GM21786 (cell line): ENCODE data around the gene COL4A2.

Experiments used
- ATAC-seq: cut with Tn5 transposase; IDR thresholded peaks from one replicate; pipeline ENCODE4 v1.9.1; 2021; ENCODE audit not compliant: unreplicated experiment

The COL4A2 gene

DNA sequence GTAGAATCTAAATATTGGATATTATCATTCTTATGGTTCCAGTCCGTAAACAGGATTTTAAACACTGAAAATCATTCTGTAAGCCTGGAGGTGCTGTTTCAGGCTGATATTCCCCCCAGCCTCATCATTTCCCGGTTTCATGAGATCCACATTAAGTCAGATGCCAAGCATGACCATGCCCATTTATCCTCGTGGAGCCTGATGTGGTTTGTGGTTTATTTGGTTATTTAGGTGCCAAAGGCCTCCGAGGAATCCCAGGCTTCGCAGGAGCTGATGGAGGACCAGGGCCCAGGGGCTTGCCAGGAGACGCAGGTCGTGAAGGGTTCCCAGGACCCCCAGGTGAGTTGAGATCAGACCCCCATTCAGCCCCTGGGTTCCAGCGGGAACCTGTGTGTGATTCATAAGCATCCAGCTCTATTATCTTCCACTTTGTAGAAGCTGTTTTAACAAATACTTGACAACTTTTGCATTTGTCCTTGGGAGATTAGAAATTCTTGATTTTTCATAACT, 162.0 kb downstream of the COL4A2 start:
- ATAC-seq = no peak

DNA sequence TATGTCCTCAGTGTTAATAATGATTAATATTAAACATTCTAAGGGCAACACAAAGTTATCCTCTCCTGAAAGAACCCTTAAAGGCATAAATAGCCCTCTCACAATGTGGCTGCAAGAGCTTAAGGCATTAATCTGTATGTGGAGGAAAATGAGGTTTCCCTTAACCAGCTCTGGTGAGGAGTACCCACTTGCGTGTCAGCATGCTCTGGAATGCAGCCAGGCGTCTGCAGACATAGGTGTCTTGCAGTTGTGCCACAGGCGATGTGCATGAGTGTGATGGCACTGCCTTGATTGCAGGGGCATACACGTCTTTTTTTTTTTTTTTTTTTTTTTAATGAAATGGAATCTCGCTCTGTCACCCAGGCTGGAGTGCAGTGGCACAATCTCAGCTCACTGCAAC, 162.5 kb downstream of the COL4A2 start:
- ATAC-seq = no peak

GRCh38 chr13:110470272-110471009, 163.4 kb downstream of the COL4A2 start:
- ATAC-seq = no peak

DNA sequence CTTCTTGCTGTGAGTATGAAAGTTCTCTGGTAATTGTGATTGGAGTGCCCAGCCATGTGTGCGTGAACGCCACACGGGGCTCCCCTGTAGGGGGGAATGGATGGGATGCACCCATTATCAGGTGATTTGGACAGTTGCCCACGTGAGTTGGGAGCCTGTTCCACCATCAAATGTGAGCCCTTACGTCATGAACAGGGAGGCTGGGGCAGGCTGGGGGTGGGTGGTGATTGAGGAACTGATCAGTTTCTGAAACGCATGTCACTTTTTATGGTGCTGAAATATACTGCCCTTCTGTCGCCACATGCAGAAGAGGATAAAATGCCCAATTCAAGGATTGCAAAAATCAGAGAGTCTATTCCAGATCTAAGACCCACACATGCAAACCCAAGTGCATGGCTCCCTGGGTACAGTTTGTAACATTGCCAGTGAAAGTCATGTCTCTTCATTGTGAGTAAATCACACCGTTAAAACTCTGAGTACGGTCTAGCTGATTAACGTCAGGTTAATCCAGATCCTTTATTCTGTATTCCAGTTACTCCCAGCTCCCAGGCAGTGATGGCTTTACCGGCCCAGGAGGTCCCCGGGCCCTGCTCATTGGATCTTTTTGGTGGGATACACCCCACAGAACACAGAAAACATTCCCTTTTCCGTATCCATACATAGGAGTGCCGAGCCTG, 164.2 kb downstream of the COL4A2 start:
- peak; percentile 30 for ATAC-seq

DNA sequence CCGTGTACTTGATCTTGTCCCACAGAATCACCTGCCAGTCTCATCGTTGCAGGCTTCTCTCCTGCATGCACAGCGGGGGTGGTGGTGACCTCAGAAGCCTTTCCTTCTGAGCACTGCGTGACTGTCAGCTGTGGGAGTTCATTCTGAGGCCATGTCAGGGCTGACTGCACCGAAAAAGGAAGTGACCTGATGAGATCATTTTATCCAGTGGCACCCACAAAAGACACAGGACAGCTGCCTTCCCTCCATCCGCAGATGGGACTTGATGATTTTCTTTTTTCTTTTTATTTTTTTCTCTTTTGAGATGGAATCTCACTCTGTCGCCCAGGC, 164.7 kb downstream of the COL4A2 start:
- ATAC-seq = peak; percentile 97

GRCh38 chr13:110472904-110473563, 165.9 kb downstream of the COL4A2 start:
- ATAC-seq = no peak

DNA sequence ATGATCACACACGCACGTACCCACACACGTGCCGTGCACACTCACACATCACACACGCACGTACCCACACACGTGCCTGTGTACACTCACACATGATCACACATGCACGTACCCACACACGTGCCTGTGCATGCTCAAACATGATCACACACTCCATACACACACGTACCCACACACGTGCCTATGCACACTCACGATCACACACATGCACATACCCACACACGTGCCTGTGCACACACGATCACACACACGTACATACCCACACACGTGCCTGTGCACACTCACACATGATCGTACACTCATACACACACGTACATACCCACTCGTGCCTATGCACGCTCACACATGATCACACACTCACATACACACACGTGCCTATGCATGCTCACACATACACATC, 167.6 kb downstream of the COL4A2 start:
- no peak for ATAC-seq

DNA sequence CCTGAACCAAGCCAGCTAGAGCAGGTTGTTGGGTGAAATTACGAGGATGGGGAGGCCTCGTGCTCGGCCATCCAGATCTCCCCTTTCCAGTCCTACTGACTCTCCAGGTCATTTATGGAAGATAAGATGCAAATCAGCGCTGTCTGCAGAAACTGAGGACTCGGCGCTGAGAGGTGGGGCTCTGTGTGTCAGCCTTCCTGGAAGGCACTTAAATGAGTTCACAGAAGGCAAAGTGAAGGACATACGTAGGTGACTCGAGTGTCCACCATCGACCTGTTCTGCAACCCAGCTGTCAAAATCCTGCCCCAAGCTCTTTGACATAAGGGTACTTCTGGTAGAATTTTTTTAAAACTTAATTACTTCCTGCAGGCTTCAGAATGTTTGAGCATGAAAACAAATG, 168.0 kb downstream of the COL4A2 start:
- no peak for ATAC-seq

GRCh38 chr13:110475550-110476219, 168.6 kb downstream of the COL4A2 start:
- ATAC-seq = no peak

- no peak for ATAC-seq
Observed at GRCh38 chr13:110476220-110476617, 169.1 kb downstream of the COL4A2 start.

DNA sequence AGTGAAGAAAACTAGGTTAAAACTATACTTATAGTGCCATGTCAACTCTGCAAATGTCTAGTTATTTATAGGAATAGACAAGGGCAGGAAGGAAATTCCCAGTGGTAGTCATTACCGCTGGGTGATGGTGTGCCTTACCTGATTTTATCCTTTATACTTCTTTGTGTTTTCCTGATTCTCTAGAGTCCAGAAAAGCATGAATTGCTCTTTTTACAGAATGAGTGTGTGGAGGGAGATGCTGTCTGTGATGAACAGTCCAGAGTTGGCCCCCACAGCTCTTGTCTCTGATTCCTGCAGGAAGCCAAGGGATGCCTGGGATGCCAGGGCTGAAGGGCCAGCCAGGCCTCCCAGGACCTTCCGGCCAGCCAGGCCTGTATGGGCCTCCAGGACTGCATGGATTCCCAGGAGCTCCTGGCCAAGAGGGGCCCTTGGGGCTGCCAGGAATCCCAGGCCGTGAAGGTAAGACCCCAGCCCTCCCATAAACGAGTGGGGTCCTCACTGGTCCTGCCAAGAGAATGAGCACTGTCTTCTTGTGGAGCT, 170.7 kb downstream of the COL4A2 start:
- no peak for ATAC-seq

- ATAC-seq = no peak
Observed at GRCh38 chr13:110478405-110479214, 171.5 kb downstream of the COL4A2 start.

GRCh38 chr13:110479215-110479545, 172.1 kb downstream of the COL4A2 start:
- no peak for ATAC-seq

DNA sequence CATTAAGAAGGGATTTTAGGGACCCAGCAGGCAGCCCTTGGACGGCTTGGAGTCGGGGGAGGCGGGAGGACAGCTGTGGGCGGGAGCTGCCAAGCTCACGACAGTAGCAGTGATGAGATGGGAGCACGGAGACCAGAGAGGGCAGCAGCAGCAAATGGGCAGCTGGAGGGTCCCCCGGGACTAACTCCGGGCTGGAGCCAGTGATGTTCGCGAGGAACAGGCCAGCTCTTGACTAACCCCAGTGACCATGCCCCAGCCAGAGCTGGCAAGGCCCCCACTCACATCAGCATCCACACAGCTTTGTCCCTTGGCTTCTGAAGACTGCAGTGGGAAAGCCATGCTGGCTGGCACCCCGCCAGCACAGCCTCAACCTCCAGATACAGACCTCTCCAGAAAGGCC, 172.6 kb downstream of the COL4A2 start:
- no peak for ATAC-seq

- no peak for ATAC-seq
Observed at GRCh38 chr13:110480161-110480560, 173.1 kb downstream of the COL4A2 start.

- ATAC-seq = no peak
Observed at GRCh38 chr13:110483386-110483968, 176.4 kb downstream of the COL4A2 start.

GRCh38 chr13:110484290-110485048, 177.4 kb downstream of the COL4A2 start:
- ATAC-seq = no peak

DNA sequence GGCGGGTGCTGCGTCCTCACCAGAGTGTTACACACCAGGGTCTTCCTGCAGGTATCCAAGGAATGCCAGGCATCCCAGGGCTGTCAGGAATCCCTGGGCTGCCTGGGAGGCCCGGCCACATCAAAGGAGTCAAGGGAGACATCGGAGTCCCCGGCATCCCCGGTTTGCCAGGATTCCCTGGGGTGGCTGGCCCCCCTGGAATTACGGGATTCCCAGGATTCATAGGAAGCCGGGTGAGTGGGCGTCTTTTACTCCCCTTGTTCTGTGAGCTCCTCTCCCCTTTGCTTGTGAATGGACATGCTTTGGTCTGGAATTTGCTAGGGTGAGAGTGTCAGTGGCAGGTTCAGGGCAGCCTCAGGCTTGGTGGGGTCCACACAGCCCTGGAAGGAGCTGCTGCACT, 178.5 kb downstream of the COL4A2 start:
- no peak for ATAC-seq

DNA sequence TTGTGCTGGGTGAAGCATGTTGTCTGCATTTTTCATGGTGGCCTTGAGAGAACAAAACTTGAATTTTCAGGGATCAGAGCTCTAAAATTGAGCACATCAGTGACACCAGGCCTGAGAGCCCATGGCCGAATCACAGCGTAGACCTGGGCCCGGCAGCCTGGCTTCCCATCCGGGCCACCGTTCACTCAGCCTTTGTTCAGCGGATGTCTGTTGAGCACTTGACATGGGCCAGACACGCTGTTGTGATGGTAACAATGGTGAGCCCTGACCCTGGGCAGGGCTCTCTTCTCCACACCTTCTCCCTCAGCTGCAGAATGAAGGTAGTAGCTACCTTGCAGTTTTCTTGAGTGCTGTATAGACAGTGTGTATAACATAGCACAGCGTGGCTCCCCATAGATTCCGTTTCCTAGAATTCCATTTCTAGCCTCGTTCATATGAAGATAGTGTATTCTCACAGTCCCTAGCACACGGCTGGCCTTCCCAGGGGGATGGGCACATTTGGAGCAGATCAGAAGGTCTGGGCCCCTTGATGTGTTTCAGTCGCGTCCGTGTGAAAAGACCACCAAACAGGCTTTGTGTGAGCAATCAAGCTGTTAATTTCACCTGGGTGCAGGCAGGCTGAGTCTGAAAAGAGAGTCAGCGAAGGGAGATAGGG, 179.1 kb downstream of the COL4A2 start:
- ATAC-seq = no peak
